C4-2B (cell line): ENCODE results near the gene NBPF11.
"Not testable (repeated sequence)": the region's sequence is repeated elsewhere in the genome, so short reads cannot be mapped to it uniquely, and the experiment has no call there.

Source experiments
- CTCF ChIP-seq: fragments of 450-650 bp; conservative IDR thresholded peaks from 2 replicates; pipeline ENCODE4 v1.5.1; 2017; ENCODE audit warnings: mild to moderate bottlenecking
- ZFX ChIP-seq: fragments of 450-650 bp; IDR thresholded peaks from 2 replicates; pipeline ENCODE4 v1.6.1; 2017

GRCh38 chr1:148150945-148151344, 1.1 kb downstream of the NBPF11 start:
- TF ChIP-seq CTCF, ZFX: not testable (repeated sequence)
